GM18520 (cell line): ENCODE data around the gene ULK2.

Experiments
- ATAC-seq: cut with Tn5 transposase; IDR thresholded peaks from one replicate; pipeline ENCODE4 v1.9.1; 2021; ENCODE audit not compliant: unreplicated experiment

The ULK2 gene

GRCh38 chr17:19731626-19732025, 136.1 kb downstream of the ULK2 start:
- no peak for ATAC-seq

GRCh38 chr17:19730843-19731242, 136.9 kb downstream of the ULK2 start:
- ATAC-seq: no peak

DNA sequence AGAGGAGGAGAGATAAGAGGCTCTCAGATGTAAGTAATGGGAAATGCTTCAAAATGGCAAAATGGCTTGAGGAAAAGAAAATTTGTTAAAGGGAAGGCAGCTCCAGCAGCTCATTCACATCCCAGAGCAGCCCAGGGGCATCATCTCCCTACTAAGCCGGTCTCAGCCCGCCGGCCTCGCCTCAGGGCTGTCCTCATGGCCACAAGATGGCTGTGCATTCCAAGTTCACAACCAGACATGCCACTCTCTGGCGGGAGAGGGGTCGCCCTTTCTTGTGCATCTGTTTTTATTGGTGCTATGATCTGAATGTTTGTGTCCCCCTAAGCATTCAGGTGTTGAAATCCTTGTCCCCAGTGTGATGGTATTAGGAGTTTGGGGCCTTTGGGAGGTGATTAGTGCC, 137.8 kb downstream of the ULK2 start:
- no peak for ATAC-seq

GRCh38 chr17:19728084-19728495, 139.6 kb downstream of the ULK2 start:
- no peak for ATAC-seq

GRCh38 chr17:19727501-19728078, 140.1 kb downstream of the ULK2 start:
- no peak for ATAC-seq

DNA sequence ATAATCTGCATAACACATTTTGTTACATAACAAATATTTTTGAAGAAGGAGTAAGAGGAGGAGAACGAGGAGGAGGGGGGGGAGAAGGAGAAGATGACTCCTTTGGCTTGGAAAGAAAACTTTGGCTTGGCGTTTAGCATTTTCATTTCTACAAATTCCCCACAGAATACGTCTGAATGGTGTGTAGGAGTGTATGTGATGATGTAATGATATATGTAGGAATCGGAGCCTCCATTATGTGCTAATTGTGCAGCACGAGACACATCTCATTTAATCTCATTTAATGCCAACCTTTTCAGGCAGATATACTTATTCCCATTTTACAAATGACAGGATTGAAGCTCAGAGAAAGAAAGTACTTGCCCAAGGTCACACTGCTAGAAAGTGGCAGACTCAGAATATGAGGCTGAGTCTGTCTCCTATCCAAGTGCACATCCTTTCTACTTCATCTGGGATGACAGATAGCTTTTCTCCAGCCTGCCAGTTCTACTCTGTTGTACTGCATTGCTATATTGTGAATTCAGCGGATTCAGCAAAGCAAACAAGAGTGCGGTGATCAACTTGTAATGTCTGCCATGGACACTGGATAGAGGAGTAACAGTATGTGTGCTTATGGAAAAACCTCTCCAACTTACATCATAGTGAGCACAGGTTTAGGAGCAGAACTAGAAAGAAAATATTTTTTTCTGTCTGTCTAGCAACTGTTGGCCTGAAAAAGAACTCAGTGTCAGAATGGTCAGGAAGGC, 140.9 kb downstream of the ULK2 start:
- no peak for ATAC-seq

GRCh38 chr17:19725486-19725885, 142.2 kb downstream of the ULK2 start:
- no peak for ATAC-seq

DNA sequence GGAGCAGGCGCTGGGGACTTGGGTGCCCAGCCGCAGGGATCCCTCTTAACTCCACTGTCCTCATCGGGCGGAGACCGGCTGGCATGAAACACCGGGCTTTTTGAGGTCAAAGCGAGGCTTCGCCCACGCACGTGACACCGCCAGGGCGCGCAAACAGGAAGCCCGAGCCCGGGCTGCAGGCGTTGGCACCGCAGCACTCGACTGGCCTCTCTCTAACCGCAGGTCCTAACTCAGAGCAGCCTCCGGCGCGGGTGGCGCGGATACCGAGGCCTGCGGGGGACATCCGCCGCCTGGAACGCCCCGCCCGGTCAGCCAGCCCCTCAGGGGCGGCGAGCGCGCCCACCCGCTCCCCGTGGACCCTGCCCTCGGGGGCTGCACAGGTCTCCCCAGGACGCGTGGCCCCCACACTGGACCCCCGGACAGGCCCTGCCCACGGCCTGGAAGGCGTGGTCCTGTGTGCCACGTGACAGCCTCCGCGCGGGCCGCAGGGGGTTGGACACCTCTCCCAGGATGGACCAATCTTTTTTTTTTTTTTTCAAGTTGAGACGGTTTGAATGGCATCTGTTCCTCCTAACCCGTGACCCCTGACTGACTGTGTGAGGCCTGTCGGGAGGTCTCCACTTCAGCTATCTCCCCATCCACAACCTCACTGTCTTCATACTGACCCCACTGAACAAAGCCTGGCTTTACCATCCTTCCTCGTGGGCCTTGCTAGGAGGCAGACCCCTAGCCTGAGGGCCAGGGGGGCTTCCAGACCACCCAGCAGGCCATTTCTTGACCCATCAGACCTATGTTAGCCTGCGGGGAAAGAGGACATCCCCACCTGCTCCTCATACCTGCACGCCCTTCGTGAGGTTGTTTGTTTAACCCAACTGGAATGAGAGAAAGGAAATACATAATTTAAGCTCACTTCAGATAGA, 143.0 kb downstream of the ULK2 start:
- ATAC-seq: no peak

DNA sequence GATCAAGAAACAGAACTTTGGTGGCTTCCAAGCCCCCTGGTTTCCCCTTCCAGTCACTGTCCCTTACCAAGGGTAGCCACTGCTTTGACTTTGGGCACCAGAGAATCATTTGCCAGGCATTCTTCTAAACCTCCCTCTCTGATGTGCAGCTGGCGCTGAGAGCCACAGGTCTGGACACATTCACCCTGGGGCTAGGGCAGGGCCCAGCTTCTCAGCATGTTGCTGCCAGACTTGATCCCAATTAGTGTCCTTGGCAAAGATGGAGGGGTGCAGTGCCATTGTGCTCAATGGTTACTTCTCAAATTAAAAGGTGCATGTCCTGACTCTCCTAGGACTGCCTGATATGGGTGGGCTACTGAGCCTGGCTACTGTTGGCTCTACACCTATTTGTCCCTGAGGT, 143.8 kb downstream of the ULK2 start:
- ATAC-seq: no peak
